KMS-11 (cell line): ENCODE measurements around the gene PREPL.

Source experiments
- H2AFZ ChIP-seq: fragments of 200-600 bp; sonication (generic); 2 replicates; pipeline ENCODE4 v1.6.1; 2016; ENCODE audit warnings: antibody characterized with exemption, mixed run types, low read depth
- H3K27ac ChIP-seq: fragments of 200-600 bp; sonication (generic); 2 replicates; pipeline ENCODE4 v1.6.1; 2016; ENCODE audit warnings: mild to moderate bottlenecking, mixed run types
- H3K27me3 ChIP-seq: fragments of 200-600 bp; sonication (generic); 2 replicates; pipeline ENCODE4 v1.6.1; 2017; ENCODE audit warnings: mild to moderate bottlenecking, low read depth, mixed run types, moderate library complexity; ENCODE audit not compliant: insufficient read depth
- H3K36me3 ChIP-seq: fragments of 200-600 bp; sonication (generic); 2 replicates; pipeline ENCODE4 v1.6.1; 2017; ENCODE audit warnings: mild to moderate bottlenecking, mixed run types; ENCODE audit not compliant: insufficient read depth
- H3K4me1 ChIP-seq: fragments of 200-600 bp; sonication (generic); 2 replicates; pipeline ENCODE4 v1.6.1; 2016; ENCODE audit warnings: mild to moderate bottlenecking, low read depth, mixed run types; ENCODE audit not compliant: poor library complexity, severe bottlenecking
- H3K4me2 ChIP-seq: fragments of 200-600 bp; sonication (generic); 2 replicates; pipeline ENCODE4 v1.7.0; 2016; ENCODE audit warnings: mild to moderate bottlenecking, mixed run types
- H3K4me3 ChIP-seq: fragments of 200-600 bp; sonication (generic); IDR thresholded peaks from 2 replicates; pipeline ENCODE4 v1.6.1; 2017; ENCODE audit warnings: low read depth, low read length, mixed read lengths; ENCODE audit not compliant: insufficient read depth
- H3K79me2 ChIP-seq: fragments of 200-600 bp; sonication (generic); 2 replicates; pipeline ENCODE4 v1.6.1; 2016; ENCODE audit warnings: low read depth, mixed run types; ENCODE audit not compliant: insufficient read depth
- H3K9ac ChIP-seq: fragments of 200-600 bp; sonication (generic); 2 replicates; pipeline ENCODE4 v1.6.1; 2016; ENCODE audit warnings: mild to moderate bottlenecking, mixed run types
- H4K20me1 ChIP-seq: fragments of 200-600 bp; sonication (generic); 2 replicates; pipeline ENCODE4 v1.6.1; 2016; ENCODE audit warnings: mild to moderate bottlenecking, mixed run types; ENCODE audit not compliant: insufficient read depth
- CTCF ChIP-seq: fragments of 200-600 bp; sonication (generic); conservative IDR thresholded peaks from 2 replicates; pipeline ENCODE4 v1.6.1; 2017; ENCODE audit warnings: low read depth, mild to moderate bottlenecking, antibody characterized with exemption, low read length, moderate library complexity, mixed read lengths

The PREPL gene

GRCh38 chr2:44296653-44297052, 64.6 kb downstream of the PREPL start:
- Histone ChIP-seq H2AFZ (no peak overlapping the region), H3K4me1 (no peaks in the 10 kb centered on the region), H3K4me3 (no peak overlapping the region), H3K27me3 (no peaks in the 10 kb centered on the region), H3K36me3 (no peaks in the 10 kb centered on the region), H3K27ac (no peak overlapping the region), H3K79me2 (no peaks in the 10 kb centered on the region), H4K20me1 (no peaks in the 10 kb centered on the region), H3K4me2 (no peak overlapping the region), H3K9ac (no peak overlapping the region)
- TF ChIP-seq CTCF: no peak

DNA sequence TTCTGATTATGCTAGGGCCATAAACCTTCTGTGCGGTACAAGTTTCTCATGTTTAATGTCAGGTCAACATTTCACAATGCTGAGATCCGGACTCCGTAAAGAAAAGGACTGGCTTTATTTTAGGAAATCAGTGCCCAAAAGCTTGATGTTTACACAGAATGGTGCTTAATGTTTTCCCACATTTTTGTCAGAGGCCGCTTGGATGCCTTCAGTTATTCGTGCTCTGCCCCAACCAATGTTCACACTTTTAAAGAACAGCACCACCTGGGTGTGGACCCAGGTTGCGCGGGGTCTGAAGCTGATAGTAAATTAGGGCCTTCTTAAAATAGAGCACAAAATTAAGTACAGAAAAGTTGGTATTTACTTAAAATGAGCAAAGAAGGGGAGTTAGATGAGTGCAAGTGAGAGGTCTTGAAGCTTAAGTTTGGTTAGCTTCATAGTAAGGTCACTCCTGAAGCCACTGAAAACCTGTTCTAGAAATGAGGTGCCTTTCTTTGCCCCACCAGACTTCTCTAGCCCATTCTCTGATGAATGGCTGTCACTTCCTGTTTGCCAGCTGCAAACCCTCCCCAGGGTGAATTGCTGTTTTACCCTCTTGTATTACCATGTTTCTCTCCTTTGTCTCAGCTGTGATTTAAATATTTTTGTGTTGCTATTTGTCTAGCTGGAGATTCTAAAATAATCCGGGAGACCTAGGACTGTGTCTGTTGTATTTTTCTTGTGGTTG, 65.5 kb downstream of the PREPL start:
- Histone ChIP-seq H3K9ac (no peak overlapping the region), H3K27ac (no peak overlapping the region), H3K36me3 (no peaks in the 10 kb centered on the region), H4K20me1 (no peaks in the 10 kb centered on the region), H3K79me2 (no peaks in the 10 kb centered on the region), H3K4me3 (no peak overlapping the region), H3K4me1 (no peaks in the 10 kb centered on the region), H3K27me3 (no peaks in the 10 kb centered on the region), H3K4me2 (no peak overlapping the region), H2AFZ (no peak overlapping the region)
- no peak; the same call in 1 of the 2 replicates for TF ChIP-seq CTCF

GRCh38 chr2:44295113-44295512, 66.2 kb downstream of the PREPL start:
- Histone ChIP-seq H4K20me1 (no peaks in the 10 kb centered on the region), H3K9ac (no peak overlapping the region), H3K4me3 (no peak overlapping the region), H3K4me2 (no peak overlapping the region), H3K79me2 (no peaks in the 10 kb centered on the region), H2AFZ (no peak overlapping the region), H3K27me3 (no peaks in the 10 kb centered on the region), H3K27ac (no peak overlapping the region), H3K36me3 (no peaks in the 10 kb centered on the region), H3K4me1 (no peaks in the 10 kb centered on the region)
- no peak for TF ChIP-seq CTCF

DNA sequence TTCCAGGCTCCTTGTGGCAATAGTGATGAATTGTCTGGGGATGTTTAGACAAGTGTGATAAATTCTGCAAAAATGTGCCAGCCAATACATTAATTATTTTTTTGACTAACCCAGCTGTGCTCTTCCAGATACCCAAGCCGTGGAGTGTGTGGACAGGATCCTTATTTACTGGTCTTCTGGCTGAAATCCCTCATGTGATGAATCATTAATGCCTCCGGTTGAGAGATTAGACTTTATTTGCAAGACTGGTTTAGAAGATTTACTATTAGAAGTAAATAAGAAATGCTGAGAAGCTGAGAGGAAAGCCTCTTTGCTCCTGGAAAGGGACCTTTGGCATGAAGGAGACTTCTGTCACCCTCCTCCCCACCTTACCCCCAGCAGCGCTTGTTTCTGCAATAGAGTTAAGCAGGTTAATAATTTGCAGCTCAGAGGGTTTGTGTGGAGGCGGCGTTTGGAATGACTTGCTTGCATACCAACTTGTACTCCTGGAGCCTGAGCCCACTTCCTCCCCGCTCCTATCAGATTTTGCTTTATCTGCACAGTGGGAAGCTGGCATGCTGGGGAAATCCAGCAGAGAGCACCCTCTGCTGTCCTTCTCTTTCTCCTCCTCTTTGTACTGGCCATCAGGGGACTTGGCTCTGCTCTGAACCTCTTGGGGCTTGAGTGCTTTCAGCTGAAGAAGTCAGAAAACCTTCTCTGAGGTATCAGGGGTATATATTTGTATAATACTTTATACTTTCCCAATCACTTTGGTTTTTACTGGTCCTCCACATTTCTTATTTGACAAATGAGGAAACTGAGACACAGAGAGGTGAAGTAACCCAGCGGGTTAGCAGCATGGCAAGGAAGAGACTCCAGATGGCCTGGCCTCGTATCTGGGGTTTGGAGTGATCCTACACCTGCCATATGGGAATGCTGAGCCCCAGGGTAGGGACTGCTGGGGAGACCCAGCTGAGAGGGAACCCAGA, 69.7 kb downstream of the PREPL start:
- H3K4me1 ChIP-seq: no peaks in the 10 kb centered on the region
- H3K27me3 ChIP-seq: no peaks in the 10 kb centered on the region
- no peak overlapping the region for H3K4me3 ChIP-seq
- TF ChIP-seq CTCF: no peak
- H3K4me2 ChIP-seq: no peak overlapping the region
- H3K36me3 ChIP-seq: no peaks in the 10 kb centered on the region
- H3K9ac ChIP-seq: no peak overlapping the region
- no peak overlapping the region for H2AFZ ChIP-seq
- H3K27ac ChIP-seq: no peak overlapping the region
- H3K79me2 ChIP-seq: no peaks in the 10 kb centered on the region
- H4K20me1 ChIP-seq: no peaks in the 10 kb centered on the region
